Keratinocyte (primary cell): ENCODE measurements around the gene RGS9BP. TPM values are rescaled to one million over a fixed set of nuclear protein-coding genes. Genes with fewer than 3 reads are reported as not detected.

Experiments used
- DNase-seq: peaks from one replicate; pipeline ENCODE4 v3.0.0-alpha.2; 2011; ENCODE audit warnings: low read depth, missing footprints, low spot score
- FAIRE-seq: peaks from 2 replicates; lab custom pipeline; 2011; peaks lifted over from hg19 to GRCh38; lab: Jason Lieb, UNC
- H2AFZ ChIP-seq: 2 replicates; pipeline ENCODE4 v1.6.0; 2012; ENCODE audit warnings: low read length, control low read depth, inconsistent platforms; ENCODE audit not compliant: control insufficient read depth
- H3K27ac ChIP-seq: 2 replicates; pipeline ENCODE4 v1.5.1; 2011; ENCODE audit warnings: low read length; ENCODE audit not compliant: control insufficient read depth, insufficient read depth
- H3K27me3 ChIP-seq: 3 replicates; pipeline ENCODE4 v1.6.0; 2011; ENCODE audit warnings: low read length; ENCODE audit not compliant: control insufficient read depth, insufficient read depth; ENCODE audit errors: extremely low read depth
- H3K36me3 ChIP-seq, 2 experiments: 2 replicates in 1 of 2; 3 replicates in 1 of 2; pipeline ENCODE4 v1.5.1; 2011; ENCODE audit warnings: low read length in 2 of 2, mild to moderate bottlenecking in 1 of 2; ENCODE audit not compliant: control insufficient read depth in 2 of 2, insufficient read depth in 2 of 2; ENCODE audit errors: extremely low read depth in 1 of 2
- H3K4me1 ChIP-seq: 3 replicates; pipeline ENCODE4 v1.5.1; 2011; ENCODE audit warnings: low read length; ENCODE audit not compliant: control insufficient read depth, insufficient read depth; ENCODE audit errors: extremely low read depth
- H3K4me2 ChIP-seq: 3 replicates; pipeline ENCODE4 v1.6.0; 2011; ENCODE audit warnings: low read depth, low read length; ENCODE audit not compliant: control insufficient read depth, insufficient read depth; ENCODE audit errors: extremely low read depth
- H3K4me3 ChIP-seq, 3 experiments: fragments of 200-600 bp in 1 of 3; sonication (generic) in 1 of 3; 2 replicates in 2 of 3; 3 replicates in 1 of 3; pipeline ENCODE4 v1.5.1; 2011 to 2016; ENCODE audit warnings: low read length in 3 of 3, mild to moderate bottlenecking in 3 of 3, control low read depth in 2 of 3, inconsistent platforms in 1 of 3, low read depth in 1 of 3, mixed read lengths in 1 of 3, mixed run types in 1 of 3, moderate library complexity in 1 of 3; ENCODE audit not compliant: control insufficient read depth in 2 of 3, insufficient read depth in 2 of 3; ENCODE audit errors: extremely low read depth in 1 of 3
- H3K79me2 ChIP-seq: 2 replicates; pipeline ENCODE4 v1.6.0; 2012; ENCODE audit warnings: low read length; ENCODE audit not compliant: control insufficient read depth, insufficient read depth
- H3K9ac ChIP-seq: 3 replicates; pipeline ENCODE4 v1.6.0; 2011; ENCODE audit warnings: low read length; ENCODE audit not compliant: control insufficient read depth, insufficient read depth; ENCODE audit errors: extremely low read depth
- H3K9me1 ChIP-seq: 3 replicates; pipeline ENCODE4 v1.6.0; 2011; ENCODE audit warnings: low read length; ENCODE audit not compliant: control insufficient read depth, insufficient read depth; ENCODE audit errors: extremely low read depth
- H3K9me3 ChIP-seq: 2 replicates; pipeline ENCODE4 v1.5.1; 2012; ENCODE audit warnings: low read depth, low read length; ENCODE audit not compliant: control insufficient read depth
- H4K20me1 ChIP-seq: 3 replicates; pipeline ENCODE4 v1.6.0; 2011; ENCODE audit warnings: low read length; ENCODE audit not compliant: control insufficient read depth, insufficient read depth; ENCODE audit errors: extremely low read depth
- EZH2 ChIP-seq: IDR thresholded peaks from one replicate; pipeline ENCODE4 v1.6.1; 2012; ENCODE audit warnings: inconsistent platforms, mild to moderate bottlenecking, low read length, moderate library complexity
- dilution Hi-C: fragments of 300-500 bp; cut with MboI; formaldehyde crosslinking; loops from one replicate; pipeline ENCODE4 v1.7.0; 2020; ENCODE audit warnings: low sequenced_read_pairs; ENCODE audit not compliant: extremely low pct_ligation_motif_present
- polyA plus RNA-seq, 5 experiments: library from polyadenylated mRNA; depleted of rRNA in 3 of 5; stranded (reverse) in 3 of 5; stranded (forward) in 1 of 5; unstranded in 1 of 5; fragments of >200 nt; gene quantifications; 1 replicate in 1 of 5; 2 replicates in 3 of 5; 3 replicates in 1 of 5; pipeline versions ENCODE4 v1.2.1 to v1.2.3, GENCODE V29; 2011 to 2012; ENCODE audit warnings: missing spikeins in 2 of 5, low read depth in 1 of 5, low replicate concordance in 1 of 5
- TF ChIP-seq, protein P1 (sequence below), 3 experiments: IDR thresholded peaks in 1 of 3; conservative IDR thresholded peaks in 1 of 3; optimal IDR thresholded peaks in 1 of 3; 2 replicates in 2 of 3; 3 replicates in 1 of 3; pipeline versions ENCODE3 to v1.5.1; 2011; ENCODE audit warnings: low read length in 3 of 3, mild to moderate bottlenecking in 3 of 3, moderate library complexity in 2 of 3, control low read depth in 1 of 3, inconsistent platforms in 1 of 3; ENCODE audit not compliant: insufficient read depth in 2 of 3; ENCODE audit errors: extremely low read depth in 1 of 3

RGS9BP gene
- polyA plus RNA-seq, 1 donor (not counting 4 experiments of a cell fraction or from before 2014, with no cell fraction given) = 0.01 TPM

GRCh38 chr19:32676895-32677359 lies 1.3 kb downstream of the RGS9BP start:
- Histone ChIP-seq H3K9me3 (no peaks in the 10 kb centered on the region), H3K4me3 (no peak overlapping the region), H3K4me2 (no peak overlapping the region), H3K9me1 (peaks cover 4% of the 10 kb centered on the region), H3K9ac (no peak overlapping the region), H3K4me1 (peaks cover 7% of the 10 kb centered on the region), H3K79me2 (peaks cover 30% of the 10 kb centered on the region), H3K36me3 (peaks cover 0 to 3% of the 10 kb centered on the region in 2 experiments), H4K20me1 (peaks cover 12% of the 10 kb centered on the region), H2AFZ (no peak overlapping the region), H3K27ac (no peak overlapping the region), H3K27me3 (peaks cover 23% of the 10 kb centered on the region)
- TF ChIP-seq, protein P1, sequence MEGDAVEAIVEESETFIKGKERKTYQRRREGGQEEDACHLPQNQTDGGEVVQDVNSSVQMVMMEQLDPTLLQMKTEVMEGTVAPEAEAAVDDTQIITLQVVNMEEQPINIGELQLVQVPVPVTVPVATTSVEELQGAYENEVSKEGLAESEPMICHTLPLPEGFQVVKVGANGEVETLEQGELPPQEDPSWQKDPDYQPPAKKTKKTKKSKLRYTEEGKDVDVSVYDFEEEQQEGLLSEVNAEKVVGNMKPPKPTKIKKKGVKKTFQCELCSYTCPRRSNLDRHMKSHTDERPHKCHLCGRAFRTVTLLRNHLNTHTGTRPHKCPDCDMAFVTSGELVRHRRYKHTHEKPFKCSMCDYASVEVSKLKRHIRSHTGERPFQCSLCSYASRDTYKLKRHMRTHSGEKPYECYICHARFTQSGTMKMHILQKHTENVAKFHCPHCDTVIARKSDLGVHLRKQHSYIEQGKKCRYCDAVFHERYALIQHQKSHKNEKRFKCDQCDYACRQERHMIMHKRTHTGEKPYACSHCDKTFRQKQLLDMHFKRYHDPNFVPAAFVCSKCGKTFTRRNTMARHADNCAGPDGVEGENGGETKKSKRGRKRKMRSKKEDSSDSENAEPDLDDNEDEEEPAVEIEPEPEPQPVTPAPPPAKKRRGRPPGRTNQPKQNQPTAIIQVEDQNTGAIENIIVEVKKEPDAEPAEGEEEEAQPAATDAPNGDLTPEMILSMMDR (optimal IDR thresholded peaks at IDR 0.05 in 1 of 3, IDR thresholded peaks at IDR 0.05 in 1 of 3, conservative IDR thresholded peaks at IDR 0.05 in 1 of 3; ENCODE audit: extremely low read depth in 1 of 3, insufficient read depth in 2 of 3, low read length in 3 of 3) = no peak
- no peak for TF ChIP-seq EZH2
- dilution Hi-C loops = no loop called here
- DNase-seq (no peak), FAIRE-seq (no peak)

GRCh38 chr19:32677657-32678056 lies 2.0 kb downstream of the RGS9BP start:
- no peak overlapping the region for H3K4me2 ChIP-seq
- H4K20me1 ChIP-seq = peaks cover 7% of the 10 kb centered on the region
- peaks cover 23% of the 10 kb centered on the region for H3K79me2 ChIP-seq
- no peak overlapping the region for H3K4me3 ChIP-seq
- H2AFZ ChIP-seq = no peak overlapping the region
- dilution Hi-C loops = no loop called here
- H3K9me1 ChIP-seq = peaks cover under 1% of the 10 kb centered on the region
- H3K36me3 ChIP-seq = peaks cover 0 to 3% of the 10 kb centered on the region in 2 experiments
- H3K27ac ChIP-seq = no peak overlapping the region
- no peak for TF ChIP-seq EZH2
- TF ChIP-seq, protein P1 (optimal IDR thresholded peaks at IDR 0.05 in 1 of 3, IDR thresholded peaks at IDR 0.05 in 1 of 3, conservative IDR thresholded peaks at IDR 0.05 in 1 of 3; ENCODE audit: extremely low read depth in 1 of 3, insufficient read depth in 2 of 3, low read length in 3 of 3) = no peak
- no peaks in the 10 kb centered on the region for H3K9me3 ChIP-seq
- H3K4me1 ChIP-seq = peaks cover 12% of the 10 kb centered on the region
- H3K27me3 ChIP-seq = peaks cover 23% of the 10 kb centered on the region
- DNase-seq (no peak), FAIRE-seq (no peak)
- no peak overlapping the region for H3K9ac ChIP-seq
